Eye (tissue), 1 donor: ENCODE measurements around the gene CAMTA1.

ENCODE experiments used
- DNase-seq: peaks from one replicate; pipeline ENCODE4 v3.0.0-alpha.2; 2015

The CAMTA1 gene

GRCh38 chr1:7573481-7573880 lies 788.2 kb downstream of the CAMTA1 start:
- DNase-seq = no peak

DNA sequence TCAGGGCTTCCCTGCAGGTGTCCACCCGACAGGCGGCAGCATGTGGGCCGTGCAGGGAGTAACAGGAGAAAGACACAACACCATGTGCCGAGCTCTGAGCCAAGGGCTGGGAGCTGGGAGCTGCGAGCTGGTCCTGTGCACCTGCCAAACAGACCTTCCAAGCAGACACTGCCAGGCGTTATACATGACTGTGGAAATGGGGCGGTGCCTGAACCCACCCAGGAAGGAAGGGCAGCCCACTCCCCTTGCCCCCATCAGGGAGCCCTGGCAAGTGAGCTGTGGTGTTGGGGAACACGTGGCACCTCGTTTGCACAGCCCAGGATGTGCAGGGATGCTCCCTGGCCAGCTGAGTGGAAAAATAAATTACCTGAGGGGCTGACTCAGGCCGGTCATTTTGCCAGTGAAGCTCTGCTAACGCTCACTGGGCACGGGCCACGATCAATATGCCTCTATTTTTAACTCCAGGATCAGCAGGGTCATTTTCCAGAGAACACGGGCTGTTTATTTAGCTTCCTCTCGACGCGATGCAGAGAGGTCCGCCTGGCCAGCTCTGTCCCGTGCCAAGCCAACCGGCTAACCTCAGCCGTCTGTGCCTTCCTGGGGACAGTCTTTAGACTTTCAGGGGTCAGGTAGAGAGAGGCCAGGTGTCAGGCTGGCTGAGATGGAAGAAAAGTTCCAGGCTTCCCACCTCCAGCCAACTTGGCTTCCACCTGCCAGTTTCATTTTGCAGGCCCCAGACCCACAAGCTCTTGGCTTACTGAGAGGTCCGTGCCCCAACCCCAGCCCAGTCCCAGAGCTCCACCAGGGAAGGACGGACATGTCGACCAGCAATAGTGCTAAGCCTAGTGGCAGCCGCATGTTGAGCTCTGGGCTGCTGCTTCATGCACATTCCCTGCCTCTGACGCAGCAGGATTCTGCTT lies 789.1 kb downstream of the CAMTA1 start:
- DNase-seq = peak; percentile 35

- DNase-seq = no peak
These were observed 789.8 kb downstream of the CAMTA1 start for GRCh38 chr1:7575041-7575400.

DNA sequence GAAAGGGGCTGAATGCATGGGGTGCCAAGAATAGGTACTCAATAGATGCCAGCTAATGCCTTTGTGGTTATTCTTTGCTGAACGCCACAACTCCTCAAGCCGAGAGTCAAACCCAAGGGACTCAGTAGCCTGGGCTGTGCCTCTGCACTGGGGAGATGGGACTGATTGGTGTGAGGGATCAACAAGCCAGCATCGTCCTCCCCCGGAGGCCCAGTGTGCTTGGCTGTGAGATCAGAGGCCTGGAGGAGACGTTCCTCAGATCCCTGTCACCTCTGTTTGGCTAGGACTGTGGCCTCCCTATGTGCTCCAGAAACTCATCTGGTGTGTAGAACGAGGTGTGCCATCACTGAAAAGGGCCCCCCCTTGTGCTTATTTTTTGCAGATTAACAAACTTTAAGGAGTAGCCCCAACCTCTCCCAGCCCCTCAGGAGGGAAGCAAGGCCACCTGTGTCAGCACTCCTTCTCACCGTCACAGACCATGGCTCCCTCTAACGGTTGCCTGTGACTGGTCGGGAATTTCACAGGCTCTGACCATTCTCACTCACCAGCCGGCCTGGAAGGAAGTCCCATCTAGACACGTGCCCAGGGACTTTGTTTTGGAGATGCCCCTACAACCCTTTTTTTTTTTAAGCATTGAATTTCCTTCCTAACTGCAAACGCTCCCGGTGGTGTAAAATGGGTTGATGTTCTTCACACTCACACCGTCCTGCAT lies 791.8 kb downstream of the CAMTA1 start:
- DNase-seq = no peak

DNA sequence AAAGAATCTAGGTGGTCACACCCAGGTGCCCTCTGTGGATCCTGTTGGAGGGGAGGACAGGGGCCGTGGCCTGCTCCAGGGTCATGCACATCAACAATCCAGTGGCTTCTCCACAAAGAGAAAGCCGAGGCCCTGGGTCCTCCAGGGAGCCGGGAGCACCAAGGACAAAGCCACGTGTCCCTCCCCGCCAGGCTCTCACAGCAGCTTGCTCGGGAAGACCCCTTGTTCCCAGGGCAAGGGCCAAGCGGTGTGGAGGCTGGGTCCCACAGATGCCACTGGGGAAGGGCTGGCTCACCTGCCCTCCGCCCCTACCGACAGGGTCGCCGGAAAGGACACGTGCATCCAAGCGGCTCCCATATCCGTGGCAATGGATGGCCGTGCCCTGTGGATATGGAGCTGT lies 793.0 kb downstream of the CAMTA1 start:
- DNase-seq = no peak

DNA sequence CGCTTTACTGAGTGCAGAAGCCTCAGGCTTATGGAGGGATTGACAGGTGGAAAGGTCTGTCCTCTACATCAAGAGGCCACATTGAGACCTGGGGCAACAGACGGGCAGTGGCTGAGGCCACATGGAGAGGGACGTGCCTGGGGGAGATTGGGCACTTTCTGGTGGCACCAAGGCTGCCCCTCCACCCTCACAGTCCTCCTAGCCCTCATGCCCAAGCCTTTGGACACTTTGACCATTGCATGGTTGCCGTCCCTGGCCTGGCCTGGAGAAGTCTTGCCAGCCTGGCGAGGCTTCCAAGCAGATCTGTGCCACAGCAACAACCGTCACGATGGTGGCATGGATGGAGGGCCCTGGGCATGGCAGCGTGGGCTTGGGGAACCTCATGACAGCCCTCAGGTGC lies 793.8 kb downstream of the CAMTA1 start:
- no peak for DNase-seq

DNA sequence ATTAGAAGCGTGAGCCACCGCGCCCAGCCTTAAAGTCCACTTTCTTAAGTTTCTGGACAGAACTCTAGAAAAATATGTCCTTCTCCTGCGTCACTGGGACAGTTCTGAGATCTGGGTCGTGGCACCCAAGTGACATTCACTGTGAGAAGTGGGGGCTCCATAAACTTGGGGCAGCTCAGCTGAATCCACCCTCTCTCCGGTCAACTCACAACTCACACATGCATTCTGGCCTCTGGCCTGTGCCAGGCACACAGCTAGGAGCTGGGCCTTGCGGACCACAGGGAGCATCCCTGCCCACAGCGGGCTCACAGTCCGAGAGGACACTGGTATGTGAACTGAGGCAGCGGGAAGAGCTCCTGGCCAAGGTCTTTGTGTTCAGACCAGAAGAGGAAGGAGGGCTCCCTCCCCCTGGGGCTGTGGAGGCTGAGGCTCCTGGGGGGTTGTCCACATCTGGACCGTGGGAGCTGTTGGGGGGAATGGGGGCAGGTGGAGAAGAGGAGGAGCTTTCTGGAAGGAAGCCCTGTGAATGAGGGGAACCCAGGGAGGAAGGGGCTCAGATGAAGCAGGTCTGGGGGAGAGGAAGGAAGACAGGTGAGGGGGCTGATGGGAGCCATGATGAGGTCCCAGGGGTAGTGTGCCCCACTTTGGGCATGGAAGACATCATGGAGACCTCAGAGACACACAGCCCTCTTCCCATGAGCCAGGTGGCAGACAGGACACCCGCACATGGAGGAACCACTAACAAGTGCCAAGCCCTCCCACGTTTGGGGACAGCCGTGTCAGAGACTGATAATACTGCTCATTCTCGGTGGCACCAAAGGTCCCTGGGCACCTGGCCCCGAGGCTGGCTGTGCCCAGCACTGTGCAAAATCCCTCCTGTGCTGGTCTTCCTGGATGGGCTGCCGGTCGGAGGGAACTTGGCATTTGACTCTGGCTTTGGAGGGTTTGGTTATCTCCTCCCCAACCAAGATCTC lies 794.9 kb downstream of the CAMTA1 start:
- no peak for DNase-seq

DNA sequence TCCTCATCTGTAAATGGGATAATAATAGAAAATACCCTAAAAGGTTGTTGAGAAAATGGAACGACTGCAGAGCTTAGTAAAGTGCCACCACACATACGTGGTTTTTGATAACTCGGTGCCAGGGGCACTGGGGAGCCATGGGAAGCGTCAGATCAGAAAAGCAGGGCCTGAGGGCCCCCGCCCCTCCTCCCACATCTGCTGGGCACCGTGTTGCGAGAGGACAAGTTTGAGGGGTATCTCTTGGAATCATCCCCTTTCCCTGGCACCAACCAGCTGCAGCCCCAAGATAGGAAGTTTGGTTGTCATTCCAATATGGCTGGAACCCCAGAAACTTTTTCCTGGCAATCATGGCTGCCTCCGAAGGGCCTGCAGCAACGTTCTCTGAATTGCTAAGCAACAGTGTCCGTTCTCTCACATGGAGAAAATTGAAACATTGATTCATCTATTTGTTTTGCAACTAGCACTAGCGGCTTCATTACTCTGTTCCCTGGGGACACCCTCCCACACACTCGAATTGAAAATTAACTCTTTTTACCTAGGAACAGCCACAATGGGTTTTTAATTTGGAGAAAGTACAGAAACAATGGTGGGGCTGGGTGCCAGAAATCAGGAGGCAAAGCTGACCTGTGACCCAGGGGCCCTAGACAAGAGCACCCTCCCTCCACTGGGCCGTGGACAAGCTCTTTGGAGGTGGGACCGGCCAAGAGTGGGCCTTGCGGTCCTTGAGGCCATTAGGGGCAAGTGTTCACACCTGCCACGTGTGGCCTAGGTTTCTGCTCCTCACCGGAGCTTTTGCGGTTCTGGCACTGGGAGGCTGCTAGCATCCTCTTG lies 795.9 kb downstream of the CAMTA1 start:
- DNase-seq = peak; percentile 24

GRCh38 chr1:7581754-7582459 lies 796.7 kb downstream of the CAMTA1 start:
- DNase-seq = no peak

- no peak for DNase-seq
These were observed 797.3 kb downstream of the CAMTA1 start for GRCh38 chr1:7582460-7582972.

DNA sequence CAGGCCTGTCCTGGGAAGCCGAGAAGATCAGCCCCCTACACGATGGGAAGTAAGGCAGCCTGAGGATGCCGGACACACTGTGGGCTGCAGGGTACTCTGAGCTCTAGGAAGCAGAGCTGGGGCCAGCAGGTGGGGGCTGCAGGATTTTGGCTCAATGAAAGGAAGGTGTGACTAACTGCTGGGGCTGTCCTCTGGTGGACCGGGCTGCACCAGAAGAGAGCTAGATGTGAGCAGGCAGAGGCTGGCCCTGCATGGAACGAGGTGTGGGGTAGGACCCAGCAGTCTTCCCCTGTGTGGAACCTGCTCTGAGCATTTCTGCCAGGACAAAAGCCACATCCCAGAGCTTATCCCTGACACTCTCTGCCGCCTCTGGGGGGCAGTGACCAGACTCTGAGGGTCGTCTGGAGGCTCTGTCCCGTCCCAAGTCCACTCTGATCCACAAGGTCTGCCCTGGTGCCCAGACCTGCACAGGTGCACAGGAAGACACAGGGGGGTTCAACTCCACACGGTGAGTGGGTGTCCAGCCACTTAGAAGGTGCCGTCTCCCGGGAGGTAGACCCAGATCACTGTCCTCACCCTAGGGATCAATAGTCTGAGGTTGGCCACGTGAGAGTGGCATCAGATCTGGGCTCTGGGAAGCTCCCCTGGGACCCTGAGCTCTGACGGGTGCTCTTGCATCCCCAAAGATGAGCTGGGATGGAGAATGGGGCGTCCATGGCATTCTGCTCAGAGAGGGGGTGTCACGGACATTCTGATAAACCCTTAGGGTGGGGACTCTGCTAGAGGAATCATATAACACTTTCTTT lies 798.2 kb downstream of the CAMTA1 start:
- no peak for DNase-seq

GRCh38 chr1:7584157-7584556 lies 798.9 kb downstream of the CAMTA1 start:
- DNase-seq = no peak

- no peak for DNase-seq
These were observed 799.4 kb downstream of the CAMTA1 start for GRCh38 chr1:7584643-7585042.

DNA sequence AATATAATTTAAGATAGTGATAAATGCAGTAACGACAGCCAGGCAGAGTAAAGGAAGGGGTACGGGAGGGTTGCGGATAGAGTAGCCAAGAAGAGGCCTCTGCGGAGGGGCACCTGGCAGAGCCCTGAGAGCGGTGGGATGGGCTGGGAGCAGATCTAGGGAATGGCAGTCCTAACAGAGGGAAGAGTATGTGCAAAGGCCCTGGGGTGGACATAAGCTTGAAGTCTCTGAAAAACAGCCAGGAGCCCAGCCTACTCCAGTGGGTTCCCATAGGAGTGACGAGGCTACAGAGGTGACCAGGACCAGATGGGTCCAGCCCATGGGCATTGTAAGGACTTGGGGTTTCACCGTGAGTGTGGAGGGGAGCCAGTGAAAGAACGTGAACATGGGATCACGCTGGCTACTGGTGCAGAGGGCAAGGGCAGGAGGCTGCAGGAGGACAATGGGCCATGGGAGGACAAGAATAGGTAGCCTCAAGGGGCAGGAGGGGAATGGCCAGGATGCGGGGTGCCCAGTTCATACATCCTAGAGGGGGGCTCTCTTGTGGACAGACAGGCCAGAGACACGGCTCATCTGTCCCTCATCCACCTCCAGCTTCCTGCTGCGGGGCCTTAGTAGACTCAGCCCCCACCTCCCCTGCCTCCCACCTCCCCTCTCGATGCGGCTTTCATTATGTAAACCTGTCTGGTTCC lies 800.1 kb downstream of the CAMTA1 start:
- DNase-seq = no peak

GRCh38 chr1:7586031-7586941 lies 801.0 kb downstream of the CAMTA1 start:
- no peak for DNase-seq

GRCh38 chr1:7587108-7587772 lies 802.0 kb downstream of the CAMTA1 start:
- DNase-seq = no peak

DNA sequence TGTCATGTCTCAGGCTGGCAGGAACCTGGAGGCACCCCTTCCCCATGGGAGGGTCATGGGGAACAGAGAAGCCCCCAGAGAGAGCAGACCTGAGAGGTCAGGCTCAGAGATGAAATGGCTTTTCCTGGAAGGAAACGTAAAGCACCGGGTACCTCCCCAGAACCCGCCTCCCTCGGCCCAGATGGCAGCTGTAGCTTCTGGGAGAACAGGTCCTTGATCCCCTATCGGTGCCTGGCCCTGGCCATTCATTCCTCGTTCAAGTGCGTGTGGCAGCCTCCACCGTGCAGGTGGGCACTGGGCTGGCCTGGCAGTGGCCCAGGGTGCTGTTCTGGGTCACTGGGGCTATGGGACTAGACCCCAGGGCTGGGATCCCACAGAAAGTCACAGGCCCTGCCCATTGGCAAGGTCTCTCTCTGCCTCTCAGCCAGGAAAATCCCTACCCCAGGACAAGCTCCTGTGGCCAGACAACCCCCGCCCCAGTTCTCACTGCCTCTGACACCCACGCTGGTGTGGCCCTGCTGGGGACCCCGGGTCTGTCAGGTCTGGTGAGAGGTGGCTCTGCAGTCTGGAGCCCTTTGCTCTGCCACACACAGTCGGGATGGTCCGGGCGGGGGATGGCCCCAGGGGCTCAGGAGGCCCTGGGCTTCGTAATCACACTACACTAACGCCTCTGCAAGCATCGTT lies 802.7 kb downstream of the CAMTA1 start:
- DNase-seq = no peak
